ENCODE data around the gene SURF2. TPM values are rescaled to one million over a fixed set of nuclear protein-coding genes. Genes with fewer than 3 reads are reported as not detected.
A peak's percentile ranks its signal among the peaks of the same experiment; 100 is the strongest.

Gene SURF2
- total and polyA plus RNA-seq, 9 of the 15 experiments (the other 6 are each of a cell fraction or from before 2014, with no cell fraction given), result 5.5 to 82.5 (median 21.3) TPM

GRCh38 chr9:133403766-133404453 lies 47.6 kb downstream of the SURF2 start (continued):
- TF ChIP-seq TAF1 (IDR thresholded peaks at IDR 0.05; ENCODE audit: control insufficient read depth, extremely low read depth, insufficient read depth, low read length, severe bottlenecking), result no peak
- no peak for TF ChIP-seq RBM15 (IDR thresholded peaks at IDR 0.05; ENCODE audit: insufficient read depth, low read length)
- TF ChIP-seq POLR2G (IDR thresholded peaks at IDR 0.05; ENCODE audit: low read depth, low read length), result peak; percentile 72
- no peak for TF ChIP-seq FOXK1 (CRISPR knock-in tag; IDR thresholded peaks at IDR 0.05; ENCODE audit: borderline replicate concordance)
- no peak for TF ChIP-seq NFXL1 (CRISPR knock-in tag; IDR thresholded peaks at IDR 0.05)
- TF ChIP-seq ZNF197 (CRISPR knock-in tag; IDR thresholded peaks at IDR 0.05; ENCODE audit: low read depth), result no peak
- TF ChIP-seq RB1 (IDR thresholded peaks at IDR 0.05; ENCODE audit: low read depth), result 0 out of 2 replicates have a peak, but pooled peaks have one; percentile 18
- TF ChIP-seq POLR2H (tag; IDR thresholded peaks at IDR 0.05; ENCODE audit: low read depth), result no peak
- no peak for TF ChIP-seq ATF6 (CRISPR knock-in tag; IDR thresholded peaks at IDR 0.05)
- TF ChIP-seq HDAC1 (IDR thresholded peaks at IDR 0.05), result no peak
- TF ChIP-seq RHOXF2B (CRISPR knock-in tag; conservative IDR thresholded peaks at IDR 0.05), result no peak
